Measurements from ENCODE around the gene BPIFB3. TPM values are rescaled to one million over a fixed set of nuclear protein-coding genes. Genes with fewer than 3 reads are reported as not detected.

The BPIFB3 gene
- total and polyA plus RNA-seq, 9 of the 15 experiments (the other 6 are each of a cell fraction or from before 2014, with no cell fraction given): not detected

DNA sequence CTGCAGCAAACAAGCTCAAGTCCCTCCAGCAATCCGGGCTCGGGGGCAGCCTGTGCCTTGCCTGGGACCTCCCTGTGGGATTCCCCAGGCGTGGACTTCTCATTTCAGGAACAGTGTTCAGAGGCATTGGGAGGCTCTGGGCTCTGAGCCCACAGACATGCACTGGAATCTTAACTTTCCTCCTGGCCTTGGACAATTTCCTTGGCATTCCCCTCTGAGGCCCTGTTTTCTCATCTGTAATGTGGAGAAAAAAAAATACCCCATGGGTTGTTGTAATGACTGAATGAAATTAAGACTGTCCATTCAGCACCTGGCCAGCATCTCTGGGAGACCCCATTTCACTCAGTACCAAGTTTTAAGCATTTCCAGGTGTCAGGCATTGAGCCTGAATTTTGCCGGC lies 43.3 kb downstream of the BPIFB3 start:
- WGBS (ENCODE audit: insufficient coverage, low coverage, missing lambda C conversion rate): 0% methylated on average over 4 of the region's 4 CpGs
- POLR2A ChIA-PET: no interaction called here

More for the DNA sequence above, 43.3 kb downstream of the BPIFB3 start:
- no peaks in the 10 kb centered on the region for H3K79me2 ChIP-seq (ENCODE audit: control insufficient read depth, insufficient read depth, low read length)
- no peak overlapping the region for H2AFZ ChIP-seq (ENCODE audit: low read depth, low read length)
- TF ChIP-seq, protein P1, sequence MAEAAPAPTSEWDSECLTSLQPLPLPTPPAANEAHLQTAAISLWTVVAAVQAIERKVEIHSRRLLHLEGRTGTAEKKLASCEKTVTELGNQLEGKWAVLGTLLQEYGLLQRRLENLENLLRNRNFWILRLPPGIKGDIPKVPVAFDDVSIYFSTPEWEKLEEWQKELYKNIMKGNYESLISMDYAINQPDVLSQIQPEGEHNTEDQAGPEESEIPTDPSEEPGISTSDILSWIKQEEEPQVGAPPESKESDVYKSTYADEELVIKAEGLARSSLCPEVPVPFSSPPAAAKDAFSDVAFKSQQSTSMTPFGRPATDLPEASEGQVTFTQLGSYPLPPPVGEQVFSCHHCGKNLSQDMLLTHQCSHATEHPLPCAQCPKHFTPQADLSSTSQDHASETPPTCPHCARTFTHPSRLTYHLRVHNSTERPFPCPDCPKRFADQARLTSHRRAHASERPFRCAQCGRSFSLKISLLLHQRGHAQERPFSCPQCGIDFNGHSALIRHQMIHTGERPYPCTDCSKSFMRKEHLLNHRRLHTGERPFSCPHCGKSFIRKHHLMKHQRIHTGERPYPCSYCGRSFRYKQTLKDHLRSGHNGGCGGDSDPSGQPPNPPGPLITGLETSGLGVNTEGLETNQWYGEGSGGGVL (CRISPR knock-in tag; IDR thresholded peaks at IDR 0.05): no peak
- no peak for TF ChIP-seq SETDB1 (IDR thresholded peaks at IDR 0.05; ENCODE audit: low read length)
- no peak for TF ChIP-seq MYC (IDR thresholded peaks at IDR 0.05; ENCODE audit: low read depth, low read length)
- no peak for TF ChIP-seq MYC (CRISPR knock-in tag; IDR thresholded peaks at IDR 0.05; ENCODE audit: borderline replicate concordance, low read depth)
- TF ChIP-seq, protein P2, sequence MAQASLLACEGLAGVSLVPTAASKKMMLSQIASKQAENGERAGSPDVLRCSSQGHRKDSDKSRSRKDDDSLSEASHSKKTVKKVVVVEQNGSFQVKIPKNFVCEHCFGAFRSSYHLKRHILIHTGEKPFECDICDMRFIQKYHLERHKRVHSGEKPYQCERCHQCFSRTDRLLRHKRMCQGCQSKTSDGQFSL (CRISPR knock-in tag; IDR thresholded peaks at IDR 0.05): no peak
- TF ChIP-seq, protein P2 (tag; IDR thresholded peaks at IDR 0.05): no peak
- TF ChIP-seq XRCC5 (IDR thresholded peaks at IDR 0.05; ENCODE audit: low read depth, low read length): no peak
- no peaks in the 10 kb centered on the region for H3K36me3 ChIP-seq (ENCODE audit: control insufficient read depth, insufficient read depth, low read length)
- no peak overlapping the region for H3K4me2 ChIP-seq (ENCODE audit: insufficient read depth, low read length)
- H3K9ac ChIP-seq (ENCODE audit: insufficient read depth in 1 of 2, low read depth in 2 of 2, low read length in 2 of 2): no peak overlapping the region
- H3K4me3 ChIP-seq: no peak overlapping the region
- H3K4me1 ChIP-seq (replicated peaks in 1 of 2; ENCODE audit: control insufficient read depth in 2 of 2, insufficient read depth in 2 of 2, low read length in 2 of 2): no peaks in the 10 kb centered on the region
- no peak overlapping the region for H3K27ac ChIP-seq (ENCODE audit: extremely low read depth, low read depth, low read length)
- FAIRE-seq (no peak), DNase-seq (ENCODE audit: extremely low read depth in 1 of 4, low spot score in 3 of 4) (no peak), ATAC-seq (no peak)
- intact Hi-C loops (cut with micrococcal nuclease): loop anchor here (2.0 to 10.0 kb wide), 3 partner anchors 115 to 302 kb away; no protein-coding TSS in a partner anchor
- no peaks in the 10 kb centered on the region for H4K20me1 ChIP-seq (replicated peaks; ENCODE audit: control insufficient read depth, insufficient read depth, low read length)
- H3K9me3 ChIP-seq (replicated peaks; ENCODE audit: control insufficient read depth, insufficient read depth, low read depth, low read length): no peaks in the 10 kb centered on the region
- no TSS peak for BruUV-seq (replicated peaks)
- CTCF ChIA-PET (ENCODE audit: low intra/inter-chr PET ratio): interaction anchor here (1.6 to 2.2 kb wide), 3 partner anchors 195 to 202 kb away, joined by 10 to 22 read pairs (median 14); no protein-coding TSS in a partner anchor
- peaks cover 0 to 12% of the 10 kb centered on the region in 2 experiments; a peak in 3 of 5 replicates for H3K27me3 ChIP-seq (ENCODE audit: control insufficient read depth in 2 of 2, insufficient read depth in 2 of 2, low read length in 2 of 2)
- in situ Hi-C loops (cut with MboI): loop anchor here (5.0 to 10.0 kb wide), 2 partner anchors 195 to 198 kb away; no protein-coding TSS in a partner anchor
- peaks cover 4% of the 10 kb centered on the region for H3K9me1 ChIP-seq (ENCODE audit: control insufficient read depth, insufficient read depth, low read length)
